ENCODE measurements around the gene HPS4.
"Not testable (repeated sequence)": the region's sequence is repeated elsewhere in the genome, so short reads cannot be mapped to it uniquely, and the experiment has no call there.

HPS4 gene

GRCh38 chr22:26438776-26439175 is 44.8 kb downstream of the HPS4 start:
- DNase-seq = not testable (repeated sequence)

- DNase-seq = no peak
Measured at GRCh38 chr22:26437694-26438392, 45.7 kb downstream of the HPS4 start.

GRCh38 chr22:26436903-26437515 is 46.6 kb downstream of the HPS4 start:
- no peak for DNase-seq

GRCh38 chr22:26435327-26436093 is 48.1 kb downstream of the HPS4 start:
- DNase-seq = no peak

GRCh38 chr22:26433805-26434204 is 49.8 kb downstream of the HPS4 start:
- no peak for DNase-seq

- DNase-seq = peak; percentile 42
Measured at GRCh38 chr22:26432619-26433311, 50.8 kb downstream of the HPS4 start.

GRCh38 chr22:26431261-26431995 is 52.2 kb downstream of the HPS4 start:
- no peak for DNase-seq

- DNase-seq = no peak
Measured at GRCh38 chr22:26430600-26430999, 53.0 kb downstream of the HPS4 start.

GRCh38 chr22:26429458-26430286 is 53.9 kb downstream of the HPS4 start:
- no peak for DNase-seq

GRCh38 chr22:26428515-26429457 is 54.8 kb downstream of the HPS4 start, which contains the start of gene ASPHD2:
Gene ASPHD2, plus strand, starts transcription at chr22:26429260. Its CDS starts 4,356 bp downstream, at chr22:26433616.
- DNase-seq = peak; percentile 85

GRCh38 chr22:26426924-26427323 is 56.7 kb downstream of the HPS4 start:
- no peak for DNase-seq

- no peak for DNase-seq
Measured at GRCh38 chr22:26418620-26419019, 65.0 kb downstream of the HPS4 start.

GRCh38 chr22:26417406-26417805 is 66.2 kb downstream of the HPS4 start:
- no peak for DNase-seq

- DNase-seq = no peak
Measured at GRCh38 chr22:26416670-26417276, 66.8 kb downstream of the HPS4 start.

GRCh38 chr22:26416256-26416655 is 67.3 kb downstream of the HPS4 start:
- no peak for DNase-seq

GRCh38 chr22:26414347-26414746 is 69.2 kb downstream of the HPS4 start:
- no peak for DNase-seq

- no peak for DNase-seq
Measured at GRCh38 chr22:26410386-26410785, 73.2 kb downstream of the HPS4 start.

- DNase-seq = no peak
Measured at GRCh38 chr22:26409719-26410335, 73.8 kb downstream of the HPS4 start.

GRCh38 chr22:26408562-26409220 is 74.9 kb downstream of the HPS4 start:
- DNase-seq = not testable (repeated sequence)

All from CD4-positive, alpha-beta T cell treated with Interferon gamma for 1 hour (primary cell).